Right lobe of liver (tissue), 6 donors: ENCODE results near the gene INPP5A. TPM values are rescaled to one million over a fixed set of nuclear protein-coding genes. Genes with fewer than 3 reads are reported as not detected.

Experiments
- ATAC-seq, 4 donors: fragments of 200-7000 bp; cut with Tn5 transposase; one replicate each; pipeline ENCODE4 v1.9.1; 2020; ENCODE audit warnings: mild to moderate bottlenecking in 4 of 4, moderate library complexity in 4 of 4
- DNase-seq, 3 donors: peaks; one replicate each; pipeline ENCODE4 v3.0.0-alpha.2; 2020
- H3K27ac ChIP-seq, 3 donors: fragments of 200-600 bp; one replicate each; pipeline ENCODE4 v1.8.0; 2022
- H3K27me3 ChIP-seq, 2 donors: fragments of 200-600 bp; one replicate each; pipeline ENCODE4 v1.8.0; 2022
- H3K36me3 ChIP-seq, 4 donors: fragments of 200-600 bp; sonication (generic) in 1 of 4; one replicate each; pipeline versions ENCODE4 v1.5.1 to v1.8.0; 2017 to 2022; ENCODE audit warnings: control low read depth in 1 of 4
- H3K4me1 ChIP-seq, 4 donors: fragments of 200-600 bp; sonication (generic) in 1 of 4; one replicate each; pipeline versions ENCODE4 v1.5.1 to v1.8.0; 2017 to 2022; ENCODE audit warnings: control low read depth in 1 of 4
- H3K4me3 ChIP-seq, 3 donors: fragments of 200-600 bp; one replicate each; pipeline ENCODE4 v1.8.0; 2022
- H3K9me3 ChIP-seq, 4 donors: fragments of 200-600 bp; sonication (generic) in 1 of 4; one replicate each; pipeline versions ENCODE4 v1.5.1 to v1.8.0; 2017 to 2022; ENCODE audit warnings: control low read depth in 1 of 4
- POLR2A ChIP-seq: fragments of 450-650 bp; IDR thresholded peaks from one replicate; pipeline ENCODE4 v1.6.1; 2017; ENCODE audit warnings: antibody characterized with exemption, mild to moderate bottlenecking
- WGBS: methylation state at CpG from one replicate; pipeline ENCODE4 v1.1.6; 2018; ENCODE audit warnings: low coverage, low lambda C conversion rate; ENCODE audit not compliant: insufficient coverage; ENCODE audit errors: missing lambda C conversion rate; 5-methylcytosine and 5-hydroxymethylcytosine counted together
- intact Hi-C, 2 donors: fragments of 100-400 bp; cut with DNase I; formaldehyde crosslinking; loops; one replicate each; pipeline versions ENCODE4 v1.11.2 to v1.14.1; 2022
- total RNA-seq, 6 experiments: library from RNA; depleted of rRNA in 2 of 6; stranded (reverse); fragments of >200 nt in 2 of 6; fragmentation: NEBNext Ultra II Directional in 3 of 6; extraction: Animal tissue kit (Norgen Biotek cat#: 25700) in 3 of 6; gene quantifications; one replicate each; pipeline versions ENCODE4 v1.1.0 to v1.2.4, GENCODE V29; 2016 to 2023
- TF ChIP-seq, protein P1 (sequence below), 4 donors: fragments of 200-600 bp in 3 of 4; fragments of 450-650 bp in 1 of 4; IDR thresholded peaks; one replicate each; pipeline versions ENCODE4 v1.5.1 to v1.8.0; 2016 to 2022; ENCODE audit warnings: antibody characterized with exemption in 4 of 4, mild to moderate bottlenecking in 2 of 4
- donor health status: DM: no; HTN: yes; CAD: no.
- donor health status: DM: no; HTN: no; CAD: no.
- donor health status: DM: no; HTN: no; CAD: no.
- donor health status: DM: no; HTN: yes; CAD: no.
- donor health status: DM: no; HTN: yes; CAD: no.

The INPP5A gene
- total RNA-seq, 6 experiments from 2014 or later: 12.5 to 24.6 (median 16.9) TPM

DNA sequence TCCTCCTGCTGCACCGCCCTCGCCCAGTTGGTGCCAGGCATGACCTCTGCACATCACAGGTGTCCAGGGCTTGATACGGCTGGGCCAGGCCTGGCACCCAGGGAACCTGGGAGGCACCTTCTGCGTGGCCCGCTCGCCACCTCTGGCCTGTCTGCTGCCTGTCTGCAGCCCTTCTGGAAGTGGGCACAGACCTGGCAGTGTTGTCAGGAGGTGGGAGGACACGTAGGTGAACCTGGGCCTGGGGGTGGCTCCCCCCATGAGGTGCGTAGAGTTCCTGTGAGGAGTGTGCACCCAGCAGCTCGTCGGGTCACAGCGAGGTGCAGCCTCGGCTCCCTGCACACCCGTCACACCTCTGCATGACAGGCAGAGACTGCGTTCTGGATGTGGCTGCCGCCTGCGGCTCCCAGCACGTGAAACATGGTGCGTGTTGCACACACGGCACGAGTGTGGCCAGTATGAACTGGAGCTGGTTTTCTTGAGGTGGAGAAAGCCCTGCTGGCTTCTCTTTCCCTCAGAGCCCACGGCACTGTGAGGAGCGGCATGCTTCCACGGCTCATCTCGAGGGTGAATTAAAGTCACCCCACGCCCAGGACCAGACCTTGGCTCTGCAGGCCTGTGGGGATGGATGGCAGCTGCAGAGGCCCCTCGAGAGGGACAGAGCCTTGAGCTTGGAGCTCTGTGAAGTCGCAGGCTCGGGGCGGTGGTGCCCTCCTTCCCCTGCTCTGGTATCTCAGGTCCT is 24.8 kb downstream of the INPP5A start:
- intact Hi-C loops: no loop called here
- no peaks in the 10 kb centered on the region for H3K9me3 ChIP-seq
- DNase-seq (no peak), ATAC-seq (no peak)
- no peaks in the 10 kb centered on the region for H3K4me1 ChIP-seq
- TF ChIP-seq, protein P1, sequence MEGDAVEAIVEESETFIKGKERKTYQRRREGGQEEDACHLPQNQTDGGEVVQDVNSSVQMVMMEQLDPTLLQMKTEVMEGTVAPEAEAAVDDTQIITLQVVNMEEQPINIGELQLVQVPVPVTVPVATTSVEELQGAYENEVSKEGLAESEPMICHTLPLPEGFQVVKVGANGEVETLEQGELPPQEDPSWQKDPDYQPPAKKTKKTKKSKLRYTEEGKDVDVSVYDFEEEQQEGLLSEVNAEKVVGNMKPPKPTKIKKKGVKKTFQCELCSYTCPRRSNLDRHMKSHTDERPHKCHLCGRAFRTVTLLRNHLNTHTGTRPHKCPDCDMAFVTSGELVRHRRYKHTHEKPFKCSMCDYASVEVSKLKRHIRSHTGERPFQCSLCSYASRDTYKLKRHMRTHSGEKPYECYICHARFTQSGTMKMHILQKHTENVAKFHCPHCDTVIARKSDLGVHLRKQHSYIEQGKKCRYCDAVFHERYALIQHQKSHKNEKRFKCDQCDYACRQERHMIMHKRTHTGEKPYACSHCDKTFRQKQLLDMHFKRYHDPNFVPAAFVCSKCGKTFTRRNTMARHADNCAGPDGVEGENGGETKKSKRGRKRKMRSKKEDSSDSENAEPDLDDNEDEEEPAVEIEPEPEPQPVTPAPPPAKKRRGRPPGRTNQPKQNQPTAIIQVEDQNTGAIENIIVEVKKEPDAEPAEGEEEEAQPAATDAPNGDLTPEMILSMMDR (IDR thresholded peaks at IDR 0.05): no peak
- TF ChIP-seq POLR2A: no peak
- H3K4me3 ChIP-seq: no peak overlapping the region
- no CpG with 5 or more reads among the region's 29 CpGs for WGBS
- no peaks in the 10 kb centered on the region for H3K27me3 ChIP-seq
- H3K36me3 ChIP-seq: no peaks in the 10 kb centered on the region
- no peak overlapping the region for H3K27ac ChIP-seq

- no peaks in the 10 kb centered on the region for H3K9me3 ChIP-seq
- intact Hi-C loops: no loop called here
- no peak for ATAC-seq
- H3K27ac ChIP-seq: no peak overlapping the region
- no peak overlapping the region for H3K4me3 ChIP-seq
- DNase-seq: no peak
- WGBS: 97% methylated on average over 7 of the region's 14 CpGs
- no peaks in the 10 kb centered on the region for H3K4me1 ChIP-seq
- no peak for TF ChIP-seq POLR2A
- TF ChIP-seq, protein P1 (IDR thresholded peaks at IDR 0.05): no peak
- H3K36me3 ChIP-seq: no peaks in the 10 kb centered on the region
- no peaks in the 10 kb centered on the region for H3K27me3 ChIP-seq
Measured at GRCh38 chr10:132562916-132563456, 25.4 kb downstream of the INPP5A start.

DNA sequence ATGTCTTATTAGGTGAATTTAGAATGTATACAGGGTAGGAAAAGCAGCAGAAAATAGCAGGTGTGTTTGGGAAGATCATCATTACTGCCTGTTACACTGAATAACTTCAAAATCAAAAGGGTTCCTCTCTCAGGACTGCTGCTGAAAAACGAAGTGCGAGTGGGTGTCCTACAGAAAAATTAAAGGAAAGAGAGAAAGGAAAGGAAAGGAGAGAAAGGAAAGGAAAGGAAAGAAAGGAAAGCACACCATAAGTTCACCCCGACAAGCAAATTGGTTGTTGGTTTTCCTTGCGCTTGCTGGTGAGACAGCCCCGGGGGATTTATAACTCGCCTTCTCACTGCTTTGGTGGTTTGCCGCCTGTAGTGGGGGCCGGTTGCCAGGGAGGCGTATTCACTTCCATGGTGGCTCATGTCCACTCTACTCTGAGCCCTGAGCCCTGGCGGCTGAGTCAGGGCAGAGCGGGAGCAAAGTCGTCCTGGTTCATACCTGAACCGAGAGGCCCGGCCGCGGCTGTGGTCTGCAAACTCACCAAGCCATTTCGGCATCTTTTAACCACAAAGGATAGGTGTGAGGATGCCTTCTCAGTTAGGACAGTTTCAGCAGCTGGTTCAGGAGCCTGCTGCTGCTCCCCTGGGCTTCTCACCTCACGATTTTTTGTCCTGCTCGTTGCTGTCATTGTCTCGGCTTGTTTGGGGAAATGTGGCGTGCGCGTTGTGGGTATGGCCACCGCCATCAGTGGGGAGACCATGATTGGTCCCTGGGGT is 26.1 kb downstream of the INPP5A start:
- DNase-seq: no peak
- ATAC-seq: no peak
- Histone ChIP-seq H3K9me3 (no peaks in the 10 kb centered on the region), H3K4me1 (no peaks in the 10 kb centered on the region), H3K4me3 (no peak overlapping the region), H3K36me3 (no peaks in the 10 kb centered on the region), H3K27me3 (no peaks in the 10 kb centered on the region), H3K27ac (no peak overlapping the region)
- intact Hi-C loops: no loop called here
- 93% methylated on average over 20 of the region's 24 CpGs for WGBS
- TF ChIP-seq POLR2A: no peak
- TF ChIP-seq, protein P1 (IDR thresholded peaks at IDR 0.05): no peak

DNA sequence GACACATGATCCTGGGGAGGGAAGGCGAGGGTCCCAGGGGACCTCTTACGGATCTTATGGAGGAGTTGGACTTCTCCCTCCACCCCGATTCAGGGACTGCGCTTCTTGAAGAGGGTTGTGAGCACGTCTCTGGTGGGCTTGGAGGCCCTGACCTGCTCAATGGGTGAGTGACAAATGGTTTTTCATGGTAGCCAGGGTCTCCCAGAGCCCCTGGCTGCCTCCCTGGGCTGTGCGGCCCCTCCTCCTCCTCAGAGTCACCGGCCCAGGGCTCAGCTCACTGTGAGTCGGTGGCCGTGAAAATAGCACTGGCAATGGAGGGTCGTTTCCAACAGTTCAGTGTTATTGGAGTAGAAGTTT is 26.6 kb downstream of the INPP5A start:
- TF ChIP-seq POLR2A: no peak
- TF ChIP-seq, protein P1 (IDR thresholded peaks at IDR 0.05): no peak
- 93% methylated on average over 2 of the region's 10 CpGs for WGBS
- Histone ChIP-seq H3K9me3 (no peaks in the 10 kb centered on the region), H3K27me3 (no peaks in the 10 kb centered on the region), H3K27ac (no peak overlapping the region), H3K4me1 (no peaks in the 10 kb centered on the region), H3K36me3 (no peaks in the 10 kb centered on the region), H3K4me3 (no peak overlapping the region)
- DNase-seq (no peak), ATAC-seq (no peak)
- intact Hi-C loops: no loop called here
